ENCODE measurements around the gene LCN15.

The LCN15 gene

GRCh38 chr9:136774416-136775045 is 10.2 kb upstream of the LCN15 start:
- TF ChIP-seq TSHZ2 (CRISPR knock-in tag; IDR thresholded peaks at IDR 0.05) (no peak), ZNF70 (CRISPR knock-in tag; IDR thresholded peaks at IDR 0.05) (no peak), BACH2 (CRISPR knock-in tag; IDR thresholded peaks at IDR 0.05; ENCODE audit: borderline replicate concordance) (no peak), TCF4 (CRISPR knock-in tag; IDR thresholded peaks at IDR 0.05; ENCODE audit: borderline replicate concordance) (no peak), RARB (CRISPR knock-in tag; IDR thresholded peaks at IDR 0.05) (no peak), ZNF8 (CRISPR knock-in tag; IDR thresholded peaks at IDR 0.05) (no peak), CSDC2 (CRISPR knock-in tag; IDR thresholded peaks at IDR 0.05) (no peak), SNAI2 (CRISPR knock-in tag; IDR thresholded peaks at IDR 0.05) (no peak), TOX (CRISPR knock-in tag; IDR thresholded peaks at IDR 0.05; ENCODE audit: borderline replicate concordance) (no peak), ZFP3 (CRISPR knock-in tag; IDR thresholded peaks at IDR 0.05) (no peak), GLIS3 (CRISPR knock-in tag; IDR thresholded peaks at IDR 0.05) (no peak), PPARA (CRISPR knock-in tag; IDR thresholded peaks at IDR 0.05; ENCODE audit: borderline replicate concordance) (no peak), CREB5 (CRISPR knock-in tag; IDR thresholded peaks at IDR 0.05; ENCODE audit: low read depth) (no peak), ISL1 (CRISPR knock-in tag; IDR thresholded peaks at IDR 0.05) (no peak), OSR1 (CRISPR knock-in tag; IDR thresholded peaks at IDR 0.05) (no peak)
- no peak for ATAC-seq

GRCh38 chr9:136773386-136774044 is 9.2 kb upstream of the LCN15 start:
- no peak for TF ChIP-seq TOX (CRISPR knock-in tag; IDR thresholded peaks at IDR 0.05; ENCODE audit: borderline replicate concordance)
- no peak for TF ChIP-seq SNAI2 (CRISPR knock-in tag; IDR thresholded peaks at IDR 0.05)
- peak; percentile 99 for TF ChIP-seq ZNF565 (CRISPR knock-in tag; conservative IDR thresholded peaks at IDR 0.05; ENCODE audit: low read depth)
- no peak for TF ChIP-seq RARB (CRISPR knock-in tag; IDR thresholded peaks at IDR 0.05)
- TF ChIP-seq POU6F1 (CRISPR knock-in tag; IDR thresholded peaks at IDR 0.05; ENCODE audit: borderline replicate concordance, low read depth) = no peak
- TF ChIP-seq PPARA (CRISPR knock-in tag; IDR thresholded peaks at IDR 0.05; ENCODE audit: borderline replicate concordance) = no peak
- no peak for TF ChIP-seq ZNF70 (CRISPR knock-in tag; IDR thresholded peaks at IDR 0.05)
- no peak for TF ChIP-seq GLIS3 (CRISPR knock-in tag; IDR thresholded peaks at IDR 0.05)
- ATAC-seq = peak; percentile 86

GRCh38 chr9:136771907-136772415 is 7.6 kb upstream of the LCN15 start:
- no peak for TF ChIP-seq GLIS3 (CRISPR knock-in tag; IDR thresholded peaks at IDR 0.05)
- no peak for TF ChIP-seq ISL1 (CRISPR knock-in tag; IDR thresholded peaks at IDR 0.05)
- no peak for TF ChIP-seq CSDC2 (CRISPR knock-in tag; IDR thresholded peaks at IDR 0.05)
- no peak for TF ChIP-seq CREB5 (CRISPR knock-in tag; IDR thresholded peaks at IDR 0.05; ENCODE audit: low read depth)
- TF ChIP-seq TSHZ2 (CRISPR knock-in tag; IDR thresholded peaks at IDR 0.05) = no peak
- TF ChIP-seq ZNF8 (CRISPR knock-in tag; IDR thresholded peaks at IDR 0.05) = no peak
- ATAC-seq = no peak

Measured in SK-N-SH treated with all-trans-retinoic acid at 6 μM for 48 hours (cell line).